WTC11 (cell line): ENCODE measurements around the gene PDLIM5. TPM values are rescaled to one million over a fixed set of nuclear protein-coding genes. Genes with fewer than 3 reads are reported as not detected.
"Not testable (repeated sequence)": the region's sequence is repeated elsewhere in the genome, so short reads cannot be mapped to it uniquely, and the experiment has no call there.

ENCODE experiments used
- ATAC-seq: fragments of 200-7000 bp; cut with Tn5 transposase; 2 replicates; pipeline ENCODE4 v1.10.0; 2021; ENCODE audit warnings: mild to moderate bottlenecking, moderate library complexity
- CTCF ChIA-PET: fragments of 300-600 bp; sonication (Branson Sonifier 250); formaldehyde crosslinking; loops from one replicate; lab custom pipeline; 2021; ENCODE audit warnings: antibody characterized with exemption; lab: Charles Lee
- POLR2A ChIA-PET: fragments of 350-600 bp; sonication (Branson Sonifier 250); formaldehyde crosslinking; loops from one replicate; lab custom pipeline; 2021; ENCODE audit warnings: antibody characterized with exemption; lab: Charles Lee
- DNase-seq: peaks from one replicate; pipeline ENCODE4 v3.0.0; 2021; ENCODE audit warnings: low spot score
- H3K27ac Mint-ChIP-seq: 2 replicates; pipeline ENCODE4 v1.8.0; 2021; ENCODE audit warnings: mixed read lengths
- H3K27me3 Mint-ChIP-seq: 2 replicates; pipeline ENCODE4 v1.8.0; 2021; ENCODE audit warnings: low read depth, mild to moderate bottlenecking, moderate library complexity, mixed read lengths
- H3K36me3 Mint-ChIP-seq: 2 replicates; pipeline ENCODE4 v1.8.0; 2021; ENCODE audit warnings: mixed read lengths
- H3K4me1 Mint-ChIP-seq: 2 replicates; pipeline ENCODE4 v1.8.0; 2022; ENCODE audit warnings: mixed read lengths
- H3K4me3 Mint-ChIP-seq: 2 replicates; pipeline ENCODE4 v1.8.0; 2021; ENCODE audit warnings: mild to moderate bottlenecking, moderate library complexity, mixed read lengths
- H3K9me3 Mint-ChIP-seq: 2 replicates; pipeline ENCODE4 v1.8.0; 2021; ENCODE audit warnings: mixed read lengths
- AR ChIP-seq: fragments of 250-450 bp; sonication (Bioruptor Pico); IDR thresholded peaks from 2 replicates; pipeline ENCODE4 v1.9.0; 2021; ENCODE audit warnings: mild to moderate bottlenecking
- ATF6 ChIP-seq: sonication (generic); formaldehyde crosslinking; IDR thresholded peaks from 2 replicates; pipeline ENCODE4 v1.8.1; 2023; ENCODE audit warnings: mild to moderate bottlenecking, missing genetic modification reagents
- CREB1 ChIP-seq: sonication (generic); formaldehyde crosslinking; IDR thresholded peaks from 2 replicates; pipeline ENCODE4 v1.8.0; 2023; ENCODE audit warnings: mild to moderate bottlenecking, missing genetic modification reagents
- E2F4 ChIP-seq: sonication (generic); formaldehyde crosslinking; IDR thresholded peaks from 2 replicates; pipeline ENCODE4 v1.8.1; 2022; ENCODE audit warnings: low read depth, mild to moderate bottlenecking, moderate library complexity, missing genetic modification reagents, borderline replicate concordance
- FOXJ3 ChIP-seq: sonication (generic); formaldehyde crosslinking; IDR thresholded peaks from 2 replicates; pipeline ENCODE4 v1.9.0; 2021; ENCODE audit warnings: missing genetic modification reagents, mild to moderate bottlenecking, borderline replicate concordance
- MLX ChIP-seq: sonication (generic); formaldehyde crosslinking; IDR thresholded peaks from 2 replicates; pipeline ENCODE4 v1.8.1; 2023; ENCODE audit warnings: mild to moderate bottlenecking, missing genetic modification reagents, moderate library complexity
- NFE2L1 ChIP-seq: sonication (generic); formaldehyde crosslinking; IDR thresholded peaks from 2 replicates; pipeline ENCODE4 v1.8.1; 2023; ENCODE audit warnings: missing genetic modification reagents
- PRDM15 ChIP-seq: sonication (generic); formaldehyde crosslinking; IDR thresholded peaks from 2 replicates; pipeline ENCODE4 v1.8.0; 2022; ENCODE audit warnings: missing genetic modification reagents
- RORB ChIP-seq: fragments of 250-450 bp; sonication (Bioruptor Pico); IDR thresholded peaks from 2 replicates; pipeline ENCODE4 v1.9.0; 2021; ENCODE audit warnings: mild to moderate bottlenecking
- SMAD3 ChIP-seq: sonication (generic); formaldehyde crosslinking; IDR thresholded peaks from 2 replicates; pipeline ENCODE4 v1.8.0; 2022; ENCODE audit warnings: missing genetic modification reagents, mild to moderate bottlenecking, borderline replicate concordance
- USF2 ChIP-seq: sonication (generic); formaldehyde crosslinking; IDR thresholded peaks from 2 replicates; pipeline ENCODE4 v1.8.1; 2023; ENCODE audit warnings: mild to moderate bottlenecking, missing genetic modification reagents, moderate library complexity
- total RNA-seq: library from RNA; stranded (reverse); gene quantifications from 3 replicates; pipeline ENCODE4 v1.2.3, GENCODE V29; 2021

The PDLIM5 gene
- total RNA-seq, 1 experiment from 2014 or later = 51.5 TPM

GRCh38 chr4:94470132-94470531 lies 18.4 kb downstream of the PDLIM5 start (continued):
- no peak for TF ChIP-seq PRDM15 (CRISPR knock-in tag)
- TF ChIP-seq E2F4 (CRISPR knock-in tag) = no peak
- TF ChIP-seq RORB = no peak

DNA sequence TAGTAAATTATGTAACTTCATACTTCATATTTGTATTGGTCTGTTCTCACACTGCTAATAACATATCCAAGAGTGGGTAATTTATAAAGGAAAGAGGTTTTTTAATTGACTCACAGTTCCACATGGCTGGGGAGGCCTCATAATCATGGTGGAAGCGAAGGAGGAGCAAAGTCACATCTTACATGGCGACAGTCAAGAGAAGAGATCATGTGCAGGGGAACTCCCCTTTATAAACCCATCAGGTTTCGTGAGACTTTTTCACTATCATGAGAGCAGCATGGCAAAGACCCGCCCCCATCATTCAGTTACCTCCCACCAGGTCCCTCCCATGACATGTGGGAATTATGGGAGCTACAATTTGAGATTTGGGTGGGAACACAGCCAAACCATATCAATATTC lies 19.0 kb downstream of the PDLIM5 start:
- H3K27ac Mint-ChIP-seq, H3K4me3 Mint-ChIP-seq, DNase-seq, POLR2A ChIA-PET, ATAC-seq, H3K27me3 Mint-ChIP-seq: not testable (repeated sequence)
- CTCF ChIA-PET = interaction anchor here (1.1 kb wide), 1 partner anchor 64 kb away, joined by 3 read pairs; no protein-coding TSS in a partner anchor
- H3K4me1 Mint-ChIP-seq = peaks cover 18% of the 10 kb centered on the region
- peaks cover 17% of the 10 kb centered on the region for H3K36me3 Mint-ChIP-seq
- H3K9me3 Mint-ChIP-seq = peaks cover 16% of the 10 kb centered on the region

GRCh38 chr4:94472056-94472826 lies 20.5 kb downstream of the PDLIM5 start:
- no peak for DNase-seq
- POLR2A ChIA-PET = no interaction called here

More at GRCh38 chr4:94472056-94472826, 20.5 kb downstream of the PDLIM5 start:
- no peak overlapping the region for H3K27ac Mint-ChIP-seq
- no peak overlapping the region for H3K4me3 Mint-ChIP-seq
- peaks cover 17% of the 10 kb centered on the region for H3K36me3 Mint-ChIP-seq
- CTCF ChIA-PET = interaction anchor here (1.1 kb wide), 1 partner anchor 65 kb away, joined by 3 read pairs; no protein-coding TSS in a partner anchor
- ATAC-seq = no peak
- peaks cover 16% of the 10 kb centered on the region for H3K9me3 Mint-ChIP-seq
- no peaks in the 10 kb centered on the region for H3K27me3 Mint-ChIP-seq
- peaks cover 27% of the 10 kb centered on the region for H3K4me1 Mint-ChIP-seq
- TF ChIP-seq USF2 (CRISPR knock-in tag) = no peak
- TF ChIP-seq AR = no peak
- TF ChIP-seq MLX (CRISPR knock-in tag) = no peak
- no peak for TF ChIP-seq FOXJ3 (CRISPR knock-in tag)
- no peak for TF ChIP-seq CREB1 (CRISPR knock-in tag)
- no peak for TF ChIP-seq ATF6
- no peak for TF ChIP-seq SMAD3 (CRISPR knock-in tag)
- TF ChIP-seq NFE2L1 (CRISPR knock-in tag) = no peak
